ENCODE results near the gene NIN. TPM values are rescaled to one million over a fixed set of nuclear protein-coding genes. Genes with fewer than 3 reads are reported as not detected.
"Not testable (repeated sequence)": the region's sequence is repeated elsewhere in the genome, so short reads cannot be mapped to it uniquely, and the experiment has no call there.

The NIN gene
- polyA plus RNA-seq, 1 donor = 43.1 TPM

DNA sequence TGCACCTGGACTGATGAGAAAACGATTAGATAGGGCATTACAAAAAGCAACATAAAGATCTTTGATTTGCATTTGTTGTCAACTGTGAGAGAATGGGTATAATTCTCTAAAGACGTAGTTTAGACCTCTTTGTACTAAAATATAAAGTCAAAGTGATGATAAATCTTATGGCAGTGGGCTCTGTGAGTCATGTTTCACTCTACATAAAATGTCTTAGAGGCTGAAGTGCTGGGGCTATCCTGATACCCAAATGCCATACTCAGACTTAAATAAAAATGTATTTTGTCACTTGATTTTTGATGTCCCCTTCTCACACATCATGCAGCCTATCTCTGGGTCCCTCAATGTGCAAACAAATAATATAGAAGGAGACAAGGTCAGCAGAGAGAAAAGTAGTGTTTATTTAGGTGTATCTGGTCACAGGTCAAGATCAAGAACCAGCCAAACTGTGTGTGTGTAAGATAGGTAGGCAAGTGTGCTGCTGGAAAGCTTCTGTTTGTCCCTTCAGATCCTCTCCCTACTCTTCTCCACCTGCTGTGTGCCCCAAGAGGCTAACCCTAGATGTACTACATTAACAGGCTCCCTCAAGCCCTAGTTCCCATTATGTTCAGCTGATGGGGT, 7.0 kb upstream of the NIN start:
- no peak for DNase-seq

DNA sequence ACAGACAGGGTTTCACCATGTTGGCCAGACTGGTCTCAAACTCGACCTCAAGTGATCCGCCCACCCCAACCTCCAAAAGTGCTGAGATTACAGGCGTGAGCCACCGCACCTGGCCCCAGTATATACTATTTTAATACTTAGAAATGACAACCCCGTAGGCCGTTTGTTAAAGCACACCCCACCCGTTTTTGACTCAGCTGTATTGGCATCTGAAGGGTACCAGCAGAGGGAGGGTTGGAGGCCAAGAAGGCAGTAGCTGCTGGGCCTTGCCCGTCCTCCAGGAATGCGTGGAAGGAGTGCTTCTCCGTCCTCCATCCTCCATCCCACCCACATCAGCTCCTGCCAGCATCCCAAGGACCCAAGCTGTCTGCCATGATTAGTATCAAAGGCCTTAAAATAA, 6.3 kb upstream of the NIN start:
- no peak for DNase-seq

DNA sequence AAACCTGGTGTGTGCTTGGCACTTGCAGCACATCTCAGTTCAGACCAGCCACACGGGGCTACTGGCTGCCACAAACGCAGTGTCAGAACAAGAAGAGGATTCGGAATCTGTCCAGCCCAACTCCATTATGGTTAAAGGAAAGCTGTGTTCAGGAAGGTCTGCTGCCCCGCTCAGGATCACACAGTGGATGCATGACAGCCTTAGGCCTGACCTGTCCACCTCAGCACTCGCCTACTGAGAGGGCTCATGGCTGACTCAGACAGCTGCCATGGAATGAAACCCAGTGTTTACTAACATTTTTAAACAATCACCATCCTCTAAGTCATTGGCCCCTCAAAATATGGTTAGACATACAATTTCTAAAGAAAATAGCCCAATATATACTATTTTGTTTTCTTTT, 5.6 kb upstream of the NIN start:
- no peak for DNase-seq

DNA sequence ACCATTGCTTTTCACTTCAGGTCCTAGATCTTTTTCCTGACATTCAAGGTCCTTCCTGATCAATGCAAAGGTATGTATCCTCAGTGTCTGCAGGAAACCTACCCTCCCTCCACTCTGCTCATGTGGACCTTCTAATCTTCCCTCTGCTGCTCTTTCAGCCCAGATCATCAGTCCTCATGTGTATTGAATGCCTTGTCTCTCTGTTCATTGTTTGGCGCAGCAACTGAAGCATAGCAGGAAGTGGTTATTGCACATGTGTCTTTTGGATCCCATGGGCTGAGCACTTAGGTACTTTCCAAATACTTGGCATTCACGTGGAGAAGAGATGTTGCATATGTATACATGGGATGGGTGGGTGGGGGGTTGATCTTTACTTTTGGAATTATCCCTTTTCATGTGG, 4.3 kb upstream of the NIN start:
- DNase-seq = no peak

DNA sequence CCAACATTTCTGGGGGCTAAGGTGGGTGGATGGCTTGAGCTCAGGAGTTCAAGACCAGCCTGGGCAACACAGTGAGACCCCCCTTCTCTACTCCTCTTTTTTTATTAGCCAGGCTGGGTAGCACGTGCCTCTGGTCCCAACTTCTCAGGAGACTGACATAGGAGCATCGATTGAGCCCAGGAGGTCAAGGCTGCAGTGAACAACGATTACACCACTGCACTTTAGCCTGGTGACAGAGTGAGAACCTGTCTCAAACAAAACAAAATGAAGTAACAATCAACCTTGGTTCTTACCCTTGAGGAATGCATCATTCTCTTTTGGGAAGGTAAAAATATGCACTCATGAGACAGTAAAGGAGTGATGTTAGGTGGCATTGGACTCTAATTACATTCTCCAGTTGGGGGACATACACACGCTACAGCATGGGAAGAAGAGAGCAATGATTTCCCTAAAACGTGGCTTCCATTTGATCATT, 3.9 kb upstream of the NIN start:
- no peak for DNase-seq

DNA sequence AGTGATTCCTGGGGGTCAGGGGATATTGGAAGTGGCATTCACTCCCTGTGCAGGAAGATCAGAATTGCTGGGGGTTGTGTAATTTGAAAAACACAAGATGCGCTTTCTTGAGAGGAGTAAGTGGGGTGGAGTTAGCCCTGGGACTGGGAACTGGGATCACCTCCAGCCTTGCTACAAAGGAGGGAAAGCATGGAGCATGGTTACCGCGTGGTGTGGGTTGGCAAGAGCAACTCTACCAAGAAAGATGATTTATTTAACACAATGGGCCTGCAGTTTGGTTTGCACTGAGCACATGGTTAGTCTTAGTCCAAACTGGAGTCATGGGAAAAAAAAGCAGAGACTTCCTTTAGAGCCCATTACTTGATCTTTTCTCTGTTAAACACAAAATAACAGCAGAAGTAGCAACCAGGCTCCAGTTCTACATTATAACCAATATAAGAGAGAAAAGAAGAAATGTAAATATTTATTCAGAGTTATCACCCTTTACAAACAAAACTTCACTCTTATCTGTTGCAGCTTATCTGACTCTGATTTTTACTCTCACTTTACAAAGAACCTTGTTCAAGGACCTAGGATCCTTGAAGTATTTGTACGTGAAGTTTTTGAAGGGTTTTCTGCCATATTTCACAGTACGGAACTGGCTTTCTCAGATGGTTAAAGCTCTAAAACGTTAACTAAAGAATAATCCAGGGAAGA, 2.1 kb upstream of the NIN start:
- DNase-seq = no peak

DNA sequence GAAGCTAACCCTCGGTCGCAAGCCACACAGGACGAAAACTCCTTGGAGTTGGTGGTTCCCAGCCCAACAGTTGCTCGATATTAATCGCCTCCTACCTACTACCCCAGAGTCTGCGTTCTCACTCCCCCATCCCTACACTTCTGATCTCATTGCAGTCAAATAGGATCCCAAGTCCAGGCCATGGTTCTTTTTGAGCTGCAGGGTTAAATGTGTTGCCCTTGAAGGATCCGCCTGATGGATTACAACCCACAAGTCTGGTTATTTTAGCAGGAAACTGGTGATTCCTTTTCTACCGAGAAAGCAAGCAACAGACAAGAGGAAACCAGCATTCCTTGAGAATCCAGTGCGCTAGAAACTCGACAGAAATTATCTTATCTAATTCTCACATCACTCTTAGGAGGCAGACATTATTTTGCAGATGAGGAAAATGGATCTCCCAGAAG, 785 bp upstream of the NIN start:
- DNase-seq = no peak

DNA sequence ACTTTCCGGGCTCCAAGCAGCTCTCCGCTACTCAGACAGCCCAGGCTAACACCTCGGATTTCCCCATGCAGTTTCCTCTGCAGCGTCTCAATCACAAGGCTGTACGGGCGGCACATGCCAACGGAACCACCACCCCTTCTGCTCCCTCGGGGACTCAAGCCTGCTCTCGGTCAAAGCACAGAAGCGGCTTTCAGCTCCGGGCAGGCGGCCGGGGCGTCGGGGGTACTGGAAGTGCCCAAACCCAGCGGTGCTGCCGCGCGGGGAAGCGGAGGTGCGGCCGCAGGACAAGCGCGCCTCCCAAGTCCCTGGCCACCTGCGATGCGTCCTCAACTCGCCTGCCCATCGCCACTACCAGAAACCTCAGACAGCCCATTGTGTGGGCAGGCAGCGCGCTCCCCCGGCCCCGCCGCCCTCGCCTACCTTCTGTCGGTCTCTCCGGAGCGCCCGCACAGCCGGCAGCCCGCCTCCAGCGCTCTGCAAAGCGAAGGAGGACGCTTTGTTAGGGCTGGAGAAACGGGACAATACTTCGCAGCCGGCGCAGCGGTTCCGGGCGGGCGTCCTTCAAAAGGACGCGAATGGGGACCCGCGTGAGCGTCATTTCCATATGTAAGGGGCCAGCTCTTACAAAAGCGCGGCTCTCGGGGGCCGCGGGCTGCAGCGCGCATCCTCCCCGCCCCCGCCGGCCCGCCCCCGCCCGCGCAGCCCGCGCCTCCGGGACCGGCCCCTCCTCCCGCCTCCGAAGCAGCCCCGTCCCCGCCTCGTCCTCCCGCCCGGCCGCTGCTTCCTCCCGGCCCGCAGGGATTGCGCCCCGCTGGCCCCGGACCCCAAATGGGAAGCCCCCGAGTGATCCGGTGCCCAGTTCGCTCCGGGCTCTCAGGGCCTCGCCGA, 674 bp downstream of the NIN start:
- peak; percentile 42 for DNase-seq

DNA sequence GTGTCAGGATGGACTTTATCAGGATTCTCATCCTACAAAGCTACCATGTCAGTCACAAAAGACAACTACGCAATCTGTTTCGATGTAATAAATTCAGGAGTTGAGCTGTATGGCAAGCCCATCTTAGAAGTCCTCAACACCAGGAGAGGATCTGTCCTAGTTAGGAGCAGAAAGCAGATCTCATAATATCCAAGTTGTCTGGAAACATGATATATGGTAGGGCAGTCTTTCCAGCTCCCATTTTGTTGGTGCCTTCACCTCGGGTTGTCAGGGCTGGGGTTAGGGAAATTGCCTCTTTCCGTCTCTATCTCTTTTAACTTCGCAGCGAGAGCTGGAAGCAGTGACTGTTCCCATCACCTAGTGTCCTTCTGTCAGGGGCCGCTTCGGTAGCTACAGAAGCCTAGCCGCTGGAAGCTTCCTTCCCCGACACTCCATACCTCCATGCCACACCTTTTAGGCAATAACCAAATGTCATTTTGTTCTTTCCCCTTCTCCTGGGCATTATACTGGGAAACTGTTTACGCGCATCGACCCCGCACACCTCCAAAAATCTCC, 1.4 kb downstream of the NIN start:
- DNase-seq = peak; percentile 14

DNA sequence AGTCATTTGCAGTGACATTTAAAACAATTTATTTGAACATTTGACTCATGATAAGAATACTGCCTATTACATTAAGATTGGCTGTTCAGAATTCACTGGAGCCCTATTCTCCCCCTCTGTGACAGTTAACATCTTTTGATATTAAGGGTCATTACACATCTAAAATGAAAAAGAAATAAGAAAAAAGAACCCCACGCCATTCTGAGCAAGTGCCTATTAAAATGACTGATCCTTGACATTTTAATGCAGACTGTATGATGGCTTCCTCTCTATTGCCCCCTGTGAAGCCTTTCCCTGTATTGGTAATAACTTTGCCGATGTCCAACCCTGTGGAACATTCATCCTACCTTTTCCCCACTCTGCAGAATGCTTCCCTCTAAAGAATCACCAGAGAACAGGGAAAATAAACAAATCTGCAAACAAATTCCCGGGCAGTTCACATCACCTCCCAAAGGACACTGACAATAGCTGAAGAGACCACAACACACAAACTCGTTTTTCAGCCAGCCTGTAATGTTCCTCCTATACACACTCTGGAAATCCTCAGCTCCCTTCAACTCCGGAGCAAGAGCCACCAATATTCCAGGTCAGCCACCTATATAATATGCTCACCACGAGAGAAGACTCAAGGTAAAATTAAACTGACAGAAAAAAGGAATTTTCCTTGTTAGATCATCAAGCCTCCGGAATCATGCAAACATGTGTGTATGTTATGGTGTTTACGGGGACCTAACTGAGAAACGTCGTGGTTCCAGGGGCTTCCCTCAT, 2.1 kb downstream of the NIN start:
- DNase-seq = no peak

DNA sequence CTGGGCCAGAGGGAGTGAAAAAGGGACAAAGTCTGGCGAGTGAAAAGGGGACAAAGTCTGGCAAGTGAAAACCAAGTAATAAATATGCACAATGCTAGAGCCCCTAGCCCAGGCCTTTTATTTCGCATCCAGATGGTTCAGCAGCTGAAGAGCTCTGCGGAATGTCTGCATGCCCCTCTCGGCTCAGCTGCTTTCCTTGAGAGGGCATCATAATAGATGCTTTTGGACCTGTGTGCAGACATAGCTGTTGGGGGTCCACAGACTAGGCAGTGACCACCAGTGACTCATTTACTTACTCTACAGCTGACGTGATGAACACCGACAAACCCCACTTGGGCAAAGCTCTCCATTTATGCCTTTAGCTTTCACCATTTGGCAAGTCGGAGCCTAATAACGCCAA, 4.3 kb downstream of the NIN start:
- no peak for DNase-seq

DNA sequence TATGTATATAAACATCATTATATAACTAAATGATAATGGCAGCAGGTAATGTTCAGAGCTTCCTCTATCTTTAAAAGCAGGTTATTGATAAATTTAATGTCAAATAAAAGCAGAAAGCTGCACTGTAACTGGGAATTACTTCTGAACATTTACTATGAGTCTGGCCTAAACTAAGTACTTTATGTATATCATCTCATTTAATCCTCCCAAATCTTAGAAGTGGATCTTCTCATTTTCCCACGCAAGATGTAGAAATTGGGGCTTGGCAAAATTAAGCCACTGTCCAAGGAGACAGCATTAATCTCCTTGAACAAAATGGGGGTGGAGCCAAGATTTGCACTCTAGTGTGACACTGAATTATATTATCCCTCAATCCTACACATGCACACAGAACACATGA, 5.7 kb downstream of the NIN start:
- no peak for DNase-seq

DNA sequence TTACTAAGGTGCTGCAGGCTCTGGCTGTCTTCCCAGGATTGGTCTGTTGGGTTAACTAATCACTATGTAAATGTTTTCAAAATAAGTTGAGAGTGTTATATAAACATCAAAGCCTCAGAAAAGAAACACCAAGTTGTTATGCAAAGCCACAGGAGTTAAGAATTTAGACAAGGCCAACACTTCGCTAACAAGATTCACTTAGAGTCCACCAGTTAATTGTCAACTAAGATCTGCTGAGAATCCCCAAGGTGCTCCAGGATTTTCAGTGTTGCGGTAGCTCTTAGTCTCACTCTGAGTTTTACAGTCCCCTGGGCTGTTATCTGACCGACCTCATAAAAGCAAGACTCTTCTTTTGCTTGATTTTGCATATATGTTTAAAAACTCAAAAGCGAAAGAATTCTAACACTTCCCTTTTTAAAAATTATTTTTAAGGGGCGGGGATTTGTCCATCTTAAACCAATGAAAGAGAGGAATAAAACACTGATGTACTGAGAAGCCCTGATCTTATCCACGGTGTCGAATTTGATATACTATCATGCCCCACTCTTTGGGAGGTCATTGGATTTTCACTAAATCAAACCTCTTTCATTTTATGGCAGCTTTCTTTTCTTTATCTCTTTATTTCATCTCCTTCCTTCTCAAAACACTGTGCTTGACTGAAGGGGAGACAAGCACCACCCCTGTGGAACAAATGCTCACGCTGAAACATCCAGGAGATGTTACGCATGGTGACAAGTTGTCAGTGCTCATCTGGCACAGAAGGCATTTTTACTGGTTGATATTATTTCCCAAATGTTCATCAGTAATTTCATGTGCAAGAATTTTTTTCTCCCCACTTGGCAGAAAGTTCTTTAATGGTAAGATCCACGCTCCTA, 7.0 kb downstream of the NIN start:
- DNase-seq = no peak

DNA sequence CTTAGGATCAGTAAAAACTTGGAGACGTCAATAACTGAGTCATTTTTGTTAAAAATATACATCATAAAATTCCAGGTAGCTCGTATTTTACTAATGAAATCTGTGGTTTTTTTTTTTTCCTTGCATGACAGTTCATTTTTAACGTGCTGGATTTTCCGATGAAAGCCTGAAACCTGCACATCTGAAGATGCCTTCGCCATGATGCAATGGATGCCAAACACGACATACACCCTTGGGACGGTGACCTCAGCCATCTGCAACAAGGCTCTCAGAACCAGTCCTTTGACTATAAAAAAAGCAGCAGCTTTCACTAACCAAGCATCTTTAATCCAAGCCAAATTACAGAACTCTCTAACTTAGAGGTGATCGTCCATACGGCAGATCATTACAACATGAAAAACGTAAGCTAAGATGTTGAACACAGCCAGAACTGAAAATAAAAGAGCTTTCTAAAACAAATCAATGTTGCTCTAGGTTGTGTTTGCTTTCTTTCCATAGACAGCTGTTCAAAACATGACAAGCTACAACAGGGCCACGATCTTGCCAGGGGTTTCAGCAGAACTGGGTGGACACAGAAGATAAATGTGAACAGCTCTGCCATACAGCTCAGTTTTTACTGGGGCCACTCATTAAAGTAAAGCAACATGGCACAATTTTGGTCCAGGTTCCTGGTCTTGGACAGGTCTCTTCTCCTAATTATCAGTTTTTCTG, 7.8 kb downstream of the NIN start:
- no peak for DNase-seq

DNA sequence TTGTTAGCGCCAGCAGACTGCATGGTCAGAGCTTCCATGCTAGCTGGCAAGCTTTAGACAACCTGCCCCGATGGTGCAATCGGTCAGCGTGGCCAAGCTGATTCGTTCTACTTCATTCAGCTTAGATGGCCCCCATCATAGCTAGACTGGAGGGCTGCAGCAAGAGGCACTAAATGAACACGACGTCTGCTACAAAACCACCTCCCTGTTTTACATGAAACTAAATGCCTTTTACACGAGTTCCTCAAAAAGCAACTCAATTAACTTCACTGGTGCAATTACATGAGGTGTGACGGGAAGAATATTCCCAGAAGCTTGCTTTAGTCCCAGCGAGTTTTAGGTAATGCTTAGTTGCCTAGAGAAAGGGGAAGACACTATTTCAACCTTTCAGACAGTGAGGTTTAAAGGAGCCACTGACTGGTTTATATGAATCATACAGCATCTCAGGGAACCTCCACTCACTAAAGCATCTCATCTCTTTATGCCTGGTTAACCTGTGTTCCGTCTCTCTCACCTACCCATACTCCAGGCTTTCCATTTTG, 8.4 kb downstream of the NIN start:
- no peak for DNase-seq

DNA sequence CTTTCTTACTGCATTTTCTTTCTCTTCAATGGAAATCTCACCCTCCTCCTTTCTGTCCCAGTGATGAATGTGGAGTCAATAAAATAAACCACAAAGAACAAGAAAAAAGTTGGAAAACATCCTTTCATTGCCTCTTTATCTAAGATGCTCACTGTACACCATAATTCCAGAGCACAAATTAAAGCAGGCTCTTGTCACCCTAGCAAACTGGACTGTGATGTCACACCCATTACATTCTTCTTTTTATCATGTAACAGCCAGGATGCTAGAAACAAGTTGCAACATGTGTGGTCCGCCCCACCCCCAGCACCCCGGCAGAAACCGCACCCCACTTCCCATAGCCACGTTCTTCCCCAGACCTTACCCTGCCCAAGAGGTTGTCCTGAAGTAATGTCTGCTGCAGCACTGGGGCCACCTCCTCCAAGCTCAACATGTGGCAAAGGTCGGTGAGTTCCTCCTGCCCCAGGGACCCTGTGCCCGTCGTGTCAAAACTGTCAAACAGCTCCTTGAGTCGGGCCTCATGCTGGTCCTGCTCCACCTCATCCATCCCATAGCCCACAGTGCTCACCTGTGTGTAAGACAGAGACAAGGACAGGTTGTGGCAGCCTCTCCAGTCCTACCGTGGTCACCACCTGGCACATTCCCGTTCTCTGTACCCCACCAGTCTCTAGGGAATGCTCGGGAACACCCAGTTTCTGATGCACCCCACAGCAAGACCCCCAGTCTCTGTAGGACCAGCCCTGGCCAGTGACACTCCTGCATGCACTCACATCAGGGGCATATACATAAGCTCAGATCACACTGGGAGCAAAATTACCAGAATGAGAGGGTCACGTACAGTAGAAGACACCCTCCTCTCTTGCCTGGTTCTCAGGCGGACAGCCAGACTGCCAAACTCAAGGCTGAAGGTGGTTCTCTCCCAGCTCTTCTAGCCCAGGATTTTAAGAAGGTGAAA, 9.2 kb downstream of the NIN start:
- DNase-seq = no peak

DNA sequence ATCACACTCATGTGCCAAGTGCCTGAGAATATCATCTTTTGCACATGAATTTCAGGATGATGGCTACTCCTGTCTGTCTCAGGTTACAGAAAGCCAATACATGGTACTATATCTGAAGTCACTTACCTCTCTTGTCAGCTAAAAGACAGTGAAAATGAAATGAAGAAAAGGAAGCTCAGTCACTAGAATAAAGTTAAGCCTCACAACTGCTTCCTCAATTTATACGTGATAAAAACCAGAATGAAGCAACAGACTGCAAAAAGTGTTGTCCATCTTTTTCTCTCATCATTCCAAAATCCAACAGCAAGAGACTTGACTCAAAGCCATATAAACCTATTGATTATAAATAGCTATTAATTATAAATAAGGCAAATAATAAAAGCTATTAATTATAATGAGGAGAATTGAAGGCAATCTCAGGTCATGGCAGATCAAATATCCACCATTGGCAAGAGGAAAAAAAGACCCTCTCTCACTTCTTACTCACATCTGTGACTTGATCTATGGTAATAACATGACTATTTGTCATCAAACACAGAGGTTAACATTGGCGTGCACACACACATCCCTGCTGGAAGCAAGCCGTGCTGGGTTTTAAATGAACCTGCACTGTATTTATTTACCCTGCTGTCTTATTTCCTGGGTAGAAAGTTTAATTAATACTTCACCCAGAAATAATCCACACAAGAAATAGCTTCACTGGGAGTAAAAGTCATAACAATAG, 10.0 kb downstream of the NIN start:
- no peak for DNase-seq

DNA sequence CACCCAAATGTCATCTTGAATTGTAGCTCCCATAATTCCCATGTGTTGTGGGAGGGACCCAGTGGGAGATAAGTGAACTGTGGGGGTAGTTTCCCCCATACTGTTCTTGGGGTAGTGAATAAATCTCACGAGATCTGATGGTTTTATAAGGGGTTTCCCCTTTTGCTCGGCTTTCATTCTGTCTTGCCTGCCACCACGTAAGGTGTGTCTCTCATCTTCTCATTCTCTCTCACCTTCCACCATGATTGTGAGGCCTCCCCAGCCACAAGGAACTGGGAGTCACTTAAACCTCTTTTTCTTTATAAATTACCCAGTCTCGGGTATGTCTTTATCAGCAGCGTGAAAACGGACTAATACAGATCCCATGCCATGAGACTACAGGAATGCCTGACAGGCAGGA, 11.7 kb downstream of the NIN start:
- not testable (repeated sequence) for DNase-seq
